ENCODE results near the gene RNF7. TPM values are rescaled to one million over a fixed set of nuclear protein-coding genes. Genes with fewer than 3 reads are reported as not detected.

RNF7 gene
- total RNA-seq, 1 donor: 48.1 TPM

GRCh38 chr3:141724186-141724585 lies 13.9 kb upstream of the RNF7 start:
- H3K36me3 ChIP-seq (ENCODE audit: insufficient read depth, low read length): no peaks in the 10 kb centered on the region
- H3K27me3 ChIP-seq (ENCODE audit: insufficient read depth, low read length): no peaks in the 10 kb centered on the region
- TF ChIP-seq CTCF (IDR thresholded peaks at IDR 0.05; ENCODE audit: extremely low read depth, low read depth, low read length): no peak
- H3K79me2 ChIP-seq (ENCODE audit: insufficient read depth, low read length): no peaks in the 10 kb centered on the region
- H4K20me1 ChIP-seq (ENCODE audit: insufficient read depth, low read length): no peaks in the 10 kb centered on the region
- no peak overlapping the region for H3K4me2 ChIP-seq (ENCODE audit: insufficient read depth, low read length)
- no peak for DNase-seq (ENCODE audit: insufficient read length, low spot score, missing footprints)
- H3K9me3 ChIP-seq (ENCODE audit: low read depth, low read length): no peaks in the 10 kb centered on the region
- H3K4me3 ChIP-seq (ENCODE audit: insufficient read depth, low read length): no peak overlapping the region
- H3K27ac ChIP-seq (ENCODE audit: low read depth, low read length): no peak overlapping the region
- peaks cover 3% of the 10 kb centered on the region for H3K4me1 ChIP-seq (ENCODE audit: insufficient read depth, low read length)
- H2AFZ ChIP-seq (ENCODE audit: low read length): no peak overlapping the region

GRCh38 chr3:141725036-141725435 lies 13.1 kb upstream of the RNF7 start:
- H3K36me3 ChIP-seq (ENCODE audit: insufficient read depth, low read length): no peaks in the 10 kb centered on the region
- TF ChIP-seq CTCF (IDR thresholded peaks at IDR 0.05; ENCODE audit: extremely low read depth, low read depth, low read length): no peak
- no peak overlapping the region for H3K4me3 ChIP-seq (ENCODE audit: insufficient read depth, low read length)
- H3K4me2 ChIP-seq (ENCODE audit: insufficient read depth, low read length): no peak overlapping the region
- no peak overlapping the region for H3K27ac ChIP-seq (ENCODE audit: low read depth, low read length)
- no peaks in the 10 kb centered on the region for H4K20me1 ChIP-seq (ENCODE audit: insufficient read depth, low read length)
- no peaks in the 10 kb centered on the region for H3K27me3 ChIP-seq (ENCODE audit: insufficient read depth, low read length)
- no peak overlapping the region for H2AFZ ChIP-seq (ENCODE audit: low read length)
- no peaks in the 10 kb centered on the region for H3K79me2 ChIP-seq (ENCODE audit: insufficient read depth, low read length)
- no peaks in the 10 kb centered on the region for H3K9me3 ChIP-seq (ENCODE audit: low read depth, low read length)
- peaks cover 3% of the 10 kb centered on the region for H3K4me1 ChIP-seq (ENCODE audit: insufficient read depth, low read length)
- DNase-seq (ENCODE audit: insufficient read length, low spot score, missing footprints): no peak

DNA sequence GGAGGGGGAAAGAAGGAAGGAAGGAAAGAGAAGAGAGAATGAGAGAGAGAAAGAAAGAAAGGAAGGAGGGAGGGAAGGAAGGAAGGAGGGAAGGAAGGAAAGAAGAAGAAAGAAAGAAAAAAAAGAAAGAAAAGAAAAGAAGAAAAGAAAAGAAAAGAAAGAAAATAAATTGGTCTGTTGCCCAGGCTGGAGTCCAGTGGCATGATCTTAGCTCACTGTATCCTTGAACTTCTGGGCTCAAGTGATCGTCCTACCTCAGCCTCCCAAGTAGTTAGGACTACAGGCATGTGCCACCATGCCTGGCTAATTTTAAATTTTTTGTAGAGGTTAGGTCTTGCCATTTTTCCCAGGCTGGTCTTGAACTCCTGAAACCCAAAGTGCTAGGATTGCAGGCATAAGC lies 11.6 kb upstream of the RNF7 start:
- peaks cover 3% of the 10 kb centered on the region for H3K4me1 ChIP-seq (ENCODE audit: insufficient read depth, low read length)
- H4K20me1 ChIP-seq (ENCODE audit: insufficient read depth, low read length): no peaks in the 10 kb centered on the region
- no peak for TF ChIP-seq CTCF (IDR thresholded peaks at IDR 0.05; ENCODE audit: extremely low read depth, low read depth, low read length)
- H3K79me2 ChIP-seq (ENCODE audit: insufficient read depth, low read length): no peaks in the 10 kb centered on the region
- no peak overlapping the region for H3K4me3 ChIP-seq (ENCODE audit: insufficient read depth, low read length)
- no peak for DNase-seq (ENCODE audit: insufficient read length, low spot score, missing footprints)
- no peak overlapping the region for H3K27ac ChIP-seq (ENCODE audit: low read depth, low read length)
- H3K36me3 ChIP-seq (ENCODE audit: insufficient read depth, low read length): no peaks in the 10 kb centered on the region
- H3K4me2 ChIP-seq (ENCODE audit: insufficient read depth, low read length): no peak overlapping the region
- H2AFZ ChIP-seq (ENCODE audit: low read length): no peak overlapping the region
- H3K27me3 ChIP-seq (ENCODE audit: insufficient read depth, low read length): no peaks in the 10 kb centered on the region
- H3K9me3 ChIP-seq (ENCODE audit: low read depth, low read length): no peaks in the 10 kb centered on the region

DNA sequence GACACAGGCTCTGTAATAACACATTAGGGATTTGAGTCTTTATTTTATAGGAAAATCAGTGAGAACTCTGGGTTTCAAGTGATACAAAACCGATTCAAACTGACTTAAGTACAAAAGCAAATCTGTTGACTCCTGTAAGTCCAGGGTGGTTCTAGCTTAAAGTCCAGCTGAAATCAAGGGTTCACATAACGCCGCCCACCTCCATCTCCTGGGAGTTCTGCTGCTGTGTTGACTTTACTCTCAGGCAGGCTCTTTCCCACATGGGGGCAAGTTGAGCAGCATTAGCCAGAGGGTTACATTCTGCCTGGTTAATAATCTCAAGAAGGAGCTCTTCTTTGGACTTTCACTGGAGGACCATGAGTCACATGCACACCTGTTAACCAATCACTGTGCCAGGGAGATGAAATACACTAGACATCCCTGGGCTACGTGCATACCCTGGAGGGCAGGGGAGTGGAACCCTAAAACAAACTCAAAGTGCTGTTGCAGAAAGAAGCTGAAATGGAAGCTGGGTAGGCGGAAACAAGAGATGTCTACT lies 9.7 kb upstream of the RNF7 start:
- no peak overlapping the region for H3K4me3 ChIP-seq (ENCODE audit: insufficient read depth, low read length)
- no peak overlapping the region for H3K4me2 ChIP-seq (ENCODE audit: insufficient read depth, low read length)
- no peaks in the 10 kb centered on the region for H3K9me3 ChIP-seq (ENCODE audit: low read depth, low read length)
- H3K4me1 ChIP-seq (ENCODE audit: insufficient read depth, low read length): peaks cover 3% of the 10 kb centered on the region
- H3K36me3 ChIP-seq (ENCODE audit: insufficient read depth, low read length): no peaks in the 10 kb centered on the region
- H3K79me2 ChIP-seq (ENCODE audit: insufficient read depth, low read length): no peaks in the 10 kb centered on the region
- no peak overlapping the region for H3K27ac ChIP-seq (ENCODE audit: low read depth, low read length)
- H3K27me3 ChIP-seq (ENCODE audit: insufficient read depth, low read length): no peaks in the 10 kb centered on the region
- no peak for TF ChIP-seq CTCF (IDR thresholded peaks at IDR 0.05; ENCODE audit: extremely low read depth, low read depth, low read length)
- H4K20me1 ChIP-seq (ENCODE audit: insufficient read depth, low read length): no peaks in the 10 kb centered on the region
- H2AFZ ChIP-seq (ENCODE audit: low read length): peak overlapping the region; percentile 6
- DNase-seq (ENCODE audit: insufficient read length, low spot score, missing footprints): no peak

Data from osteoblast (primary cell).